Hepatocyte (in vitro differentiated cells): ENCODE data around the gene ATP8B3.

Experiments used
- CTCF ChIP-seq: fragments of 200-600 bp; sonication (generic); IDR thresholded peaks from 2 replicates; pipeline ENCODE4 v1.5.1; 2016; ENCODE audit warnings: antibody characterized with exemption, mild to moderate bottlenecking; ENCODE audit not compliant: poor library complexity
- EZH2phosphoT487 ChIP-seq: fragments of 200-600 bp; sonication (generic); IDR thresholded peaks from one replicate; pipeline ENCODE4 v1.6.1; 2018; ENCODE audit warnings: antibody characterized with exemption, mild to moderate bottlenecking, low read depth, moderate library complexity; ENCODE audit not compliant: unreplicated experiment, severe bottlenecking

GRCh38 chr19:1843116-1843515 lies 31.0 kb upstream of the ATP8B3 start:
- TF ChIP-seq EZH2phosphoT487 (no peak), CTCF (no peak)
